Stomach smooth muscle (tissue), 2 donors: Measurements from ENCODE around the gene RCOR1.

Experiments
- H3K27ac ChIP-seq: one replicate; pipeline ENCODE4 v1.7.0; 2013; ENCODE audit warnings: mild to moderate bottlenecking, low read length, inconsistent platforms
- H3K27me3 ChIP-seq, 2 donors: one replicate each; pipeline ENCODE4 v1.7.0; 2013; ENCODE audit warnings: low read length in 2 of 2; ENCODE audit not compliant: insufficient read depth in 2 of 2, control insufficient read depth in 1 of 2
- H3K36me3 ChIP-seq, 2 donors: one replicate each; pipeline ENCODE4 v1.7.0; 2013; ENCODE audit warnings: low read length in 2 of 2; ENCODE audit not compliant: control insufficient read depth in 2 of 2, insufficient read depth in 2 of 2
- H3K4me1 ChIP-seq: one replicate; pipeline ENCODE4 v1.7.0; 2013; ENCODE audit warnings: low read length; ENCODE audit not compliant: control insufficient read depth, insufficient read depth
- H3K4me3 ChIP-seq, 2 donors: one replicate each; pipeline ENCODE4 v1.7.0; 2013; ENCODE audit warnings: low read length in 2 of 2
- H3K9ac ChIP-seq, 2 donors: one replicate each; pipeline ENCODE4 v1.7.0; 2013; ENCODE audit warnings: low read length in 2 of 2, mild to moderate bottlenecking in 1 of 2
- H3K9me3 ChIP-seq, 2 donors: one replicate each; pipeline ENCODE4 v1.7.0; 2013; ENCODE audit warnings: low read length in 2 of 2; ENCODE audit not compliant: control insufficient read depth in 2 of 2
- donor health status: healthy.
- donor health status: Pancreatic carcinoma.

The RCOR1 gene

GRCh38 chr14:102556098-102556677, 36.3 kb upstream of the RCOR1 start:
- H3K4me3 ChIP-seq: peak overlapping the region in 1 of 2 donors; percentile 77
- H3K27ac ChIP-seq: no peak overlapping the region
- no peaks in the 10 kb centered on the region for H3K9me3 ChIP-seq
- peaks cover 6% of the 10 kb centered on the region for H3K4me1 ChIP-seq
- no peak overlapping the region for H3K9ac ChIP-seq
- no peaks in the 10 kb centered on the region for H3K27me3 ChIP-seq
- H3K36me3 ChIP-seq: no peaks in the 10 kb centered on the region

GRCh38 chr14:102557434-102558226, 34.8 kb upstream of the RCOR1 start:
- Histone ChIP-seq H3K4me1 (peaks cover 6% of the 10 kb centered on the region), H3K9ac (no peak overlapping the region), H3K27me3 (no peaks in the 10 kb centered on the region), H3K9me3 (no peaks in the 10 kb centered on the region), H3K36me3 (no peaks in the 10 kb centered on the region), H3K4me3 (no peak overlapping the region), H3K27ac (no peak overlapping the region)

- no peaks in the 10 kb centered on the region for H3K36me3 ChIP-seq
- H3K9me3 ChIP-seq: no peaks in the 10 kb centered on the region
- H3K27ac ChIP-seq: no peak overlapping the region
- no peak overlapping the region for H3K4me3 ChIP-seq
- H3K9ac ChIP-seq: no peak overlapping the region
- H3K4me1 ChIP-seq: peaks cover 6% of the 10 kb centered on the region
- no peaks in the 10 kb centered on the region for H3K27me3 ChIP-seq
Observed at GRCh38 chr14:102558556-102558955, 33.9 kb upstream of the RCOR1 start.

- Histone ChIP-seq H3K27ac (no peak overlapping the region), H3K4me3 (no peak overlapping the region), H3K9me3 (no peaks in the 10 kb centered on the region), H3K27me3 (no peaks in the 10 kb centered on the region), H3K36me3 (no peaks in the 10 kb centered on the region), H3K9ac (no peak overlapping the region), H3K4me1 (no peaks in the 10 kb centered on the region)
Observed at GRCh38 chr14:102560458-102561261, 31.8 kb upstream of the RCOR1 start.

- Histone ChIP-seq H3K27me3 (no peaks in the 10 kb centered on the region), H3K36me3 (no peaks in the 10 kb centered on the region), H3K4me3 (no peak overlapping the region), H3K9ac (no peak overlapping the region), H3K4me1 (no peaks in the 10 kb centered on the region), H3K9me3 (no peaks in the 10 kb centered on the region), H3K27ac (no peak overlapping the region)
Observed at GRCh38 chr14:102565331-102565887, 27.0 kb upstream of the RCOR1 start.

- H3K9me3 ChIP-seq: no peaks in the 10 kb centered on the region
- no peak overlapping the region for H3K4me3 ChIP-seq
- no peaks in the 10 kb centered on the region for H3K4me1 ChIP-seq
- H3K27me3 ChIP-seq: no peaks in the 10 kb centered on the region
- no peaks in the 10 kb centered on the region for H3K36me3 ChIP-seq
- H3K9ac ChIP-seq: no peak overlapping the region
- H3K27ac ChIP-seq: no peak overlapping the region
Observed at GRCh38 chr14:102565959-102566358, 26.5 kb upstream of the RCOR1 start.

GRCh38 chr14:102568115-102568614, 24.3 kb upstream of the RCOR1 start:
- Histone ChIP-seq H3K4me3 (no peak overlapping the region), H3K4me1 (no peaks in the 10 kb centered on the region), H3K9me3 (no peaks in the 10 kb centered on the region), H3K9ac (no peak overlapping the region), H3K27ac (no peak overlapping the region), H3K36me3 (no peaks in the 10 kb centered on the region), H3K27me3 (no peaks in the 10 kb centered on the region)

GRCh38 chr14:102570334-102570995, 22.0 kb upstream of the RCOR1 start:
- no peak overlapping the region for H3K9ac ChIP-seq
- no peak overlapping the region for H3K27ac ChIP-seq
- H3K27me3 ChIP-seq: no peaks in the 10 kb centered on the region
- H3K36me3 ChIP-seq: no peaks in the 10 kb centered on the region
- H3K4me3 ChIP-seq: no peak overlapping the region
- no peaks in the 10 kb centered on the region for H3K9me3 ChIP-seq
- H3K4me1 ChIP-seq: no peaks in the 10 kb centered on the region

- Histone ChIP-seq H3K27me3 (no peaks in the 10 kb centered on the region), H3K36me3 (no peaks in the 10 kb centered on the region), H3K4me1 (no peaks in the 10 kb centered on the region), H3K4me3 (no peak overlapping the region), H3K27ac (no peak overlapping the region), H3K9ac (no peak overlapping the region), H3K9me3 (no peaks in the 10 kb centered on the region)
Observed at GRCh38 chr14:102571043-102571442, 21.4 kb upstream of the RCOR1 start.

- Histone ChIP-seq H3K36me3 (no peaks in the 10 kb centered on the region), H3K9me3 (no peaks in the 10 kb centered on the region), H3K27me3 (no peaks in the 10 kb centered on the region), H3K27ac (no peak overlapping the region), H3K9ac (no peak overlapping the region), H3K4me3 (no peak overlapping the region), H3K4me1 (no peaks in the 10 kb centered on the region)
Observed at GRCh38 chr14:102571478-102572042, 20.9 kb upstream of the RCOR1 start.
